A172 (cell line): ENCODE data around the gene PHEX. TPM values are rescaled to one million over a fixed set of nuclear protein-coding genes. Genes with fewer than 3 reads are reported as not detected.

ENCODE experiments used
- DNase-seq: peaks from one replicate; pipeline ENCODE4 v3.0.0-alpha.2; 2015; ENCODE audit warnings: low spot score
- total RNA-seq: library from RNA; depleted of rRNA; stranded (reverse); fragments of >200 nt; shearing (Covaris generic); gene quantifications from 2 replicates; pipeline ENCODE4 v1.2.3, GENCODE V29; 2014

The PHEX gene
- total RNA-seq, 1 experiment from 2014 or later: 1.1 TPM

DNA sequence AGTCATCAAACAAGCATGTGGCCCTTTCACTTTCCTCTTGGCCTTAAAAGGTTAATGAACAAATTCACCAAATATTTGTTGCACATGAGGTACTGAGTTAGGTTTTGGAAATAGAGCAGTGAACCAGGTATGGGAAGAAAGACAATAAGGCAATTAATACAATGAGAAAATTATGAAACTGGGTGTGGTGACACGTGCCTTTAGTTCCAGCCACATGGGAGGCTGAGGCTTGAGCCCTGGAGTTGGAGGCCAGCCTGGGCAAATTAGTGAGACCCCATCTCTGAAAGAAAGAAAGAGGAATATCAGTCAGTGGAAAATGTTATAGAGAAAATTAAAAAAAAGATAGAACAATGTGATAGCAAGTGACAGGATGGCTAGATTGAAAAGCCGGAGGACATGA lies 8.1 kb downstream of the PHEX start:
- no peak for DNase-seq

DNA sequence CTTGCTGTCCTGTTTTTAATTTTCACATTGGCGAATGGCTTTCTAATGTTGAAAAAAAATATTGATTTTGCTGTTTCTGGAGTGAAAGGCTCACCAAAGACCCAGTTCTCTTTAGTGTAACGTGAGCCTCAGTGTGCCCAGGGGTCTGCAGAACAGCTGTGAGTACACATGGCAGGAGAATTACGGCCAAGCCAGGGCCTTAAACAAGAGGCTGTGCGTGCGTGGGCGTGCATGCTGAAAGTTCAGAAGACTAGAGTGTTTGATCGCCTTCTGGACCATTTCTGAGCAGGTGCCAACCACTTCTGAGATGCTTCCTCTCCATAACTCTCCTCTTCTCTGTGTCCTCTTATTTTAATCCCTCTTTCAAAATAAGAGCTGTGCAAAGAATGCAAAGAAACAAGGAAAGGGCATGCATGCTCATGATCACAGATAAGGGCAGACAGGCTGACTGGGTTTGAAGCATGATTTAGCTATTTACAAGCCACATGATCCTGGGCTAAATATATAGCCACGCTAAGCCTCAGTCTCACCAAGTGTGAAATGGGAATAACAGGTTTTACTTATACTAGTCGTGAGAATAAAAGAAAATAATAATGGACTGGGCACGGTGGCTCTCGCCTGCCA lies 9.9 kb downstream of the PHEX start:
- DNase-seq: no peak

DNA sequence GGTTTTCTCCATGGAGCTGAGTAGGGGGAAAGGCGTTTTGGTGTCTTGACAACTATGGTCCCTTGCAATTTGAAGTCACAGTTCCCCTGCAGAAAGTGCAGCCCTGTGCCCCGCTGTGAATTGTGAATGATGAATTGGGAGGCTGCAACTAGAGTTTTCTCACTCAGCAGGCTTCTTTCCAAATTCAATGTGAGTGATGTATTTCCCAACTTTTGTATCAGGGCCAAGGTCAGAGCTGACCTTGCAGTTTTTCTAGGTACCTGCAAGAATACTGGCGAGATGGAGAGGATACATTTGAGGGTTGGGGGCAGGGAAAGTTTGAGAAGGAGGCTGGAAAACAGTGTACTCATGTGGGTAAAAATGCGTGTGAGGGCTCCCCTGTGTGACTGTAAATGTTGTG lies 11.7 kb downstream of the PHEX start:
- no peak for DNase-seq

DNA sequence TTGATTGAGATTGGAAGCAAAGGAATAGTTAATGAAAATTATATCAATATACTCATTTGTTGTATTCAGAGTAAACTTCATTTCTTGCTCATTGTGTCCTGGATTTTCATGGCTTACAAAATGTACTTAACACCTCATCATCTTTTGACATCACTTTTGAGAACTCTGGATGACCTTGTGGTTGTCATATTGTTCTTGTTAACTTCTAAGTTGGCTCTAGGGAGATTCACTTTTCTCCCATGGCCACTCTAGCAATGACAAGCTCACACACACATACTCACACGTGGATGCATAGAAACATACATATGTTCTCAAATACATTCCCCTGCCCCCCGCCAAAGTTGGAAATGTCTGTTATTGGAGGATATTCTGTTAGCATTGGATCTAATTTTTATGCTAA lies 15.3 kb downstream of the PHEX start:
- DNase-seq: no peak

DNA sequence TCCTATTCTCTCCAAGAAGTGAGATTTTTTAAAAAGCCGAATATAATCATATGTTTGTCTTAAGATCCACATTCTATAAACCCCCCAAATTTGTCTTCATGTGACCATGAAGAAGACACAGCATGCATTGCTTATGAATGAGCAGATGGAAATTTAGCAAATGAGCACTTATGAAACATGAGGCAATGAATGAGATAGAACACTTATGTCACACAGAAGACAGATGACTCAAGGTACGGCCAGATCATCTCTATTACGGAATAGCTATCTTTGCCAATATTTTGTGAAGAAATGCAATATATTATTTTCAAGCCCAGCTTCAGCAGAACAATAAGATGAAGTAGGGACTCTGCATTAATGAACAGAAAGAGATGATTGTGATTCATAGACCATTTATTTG lies 21.4 kb downstream of the PHEX start:
- no peak for DNase-seq

DNA sequence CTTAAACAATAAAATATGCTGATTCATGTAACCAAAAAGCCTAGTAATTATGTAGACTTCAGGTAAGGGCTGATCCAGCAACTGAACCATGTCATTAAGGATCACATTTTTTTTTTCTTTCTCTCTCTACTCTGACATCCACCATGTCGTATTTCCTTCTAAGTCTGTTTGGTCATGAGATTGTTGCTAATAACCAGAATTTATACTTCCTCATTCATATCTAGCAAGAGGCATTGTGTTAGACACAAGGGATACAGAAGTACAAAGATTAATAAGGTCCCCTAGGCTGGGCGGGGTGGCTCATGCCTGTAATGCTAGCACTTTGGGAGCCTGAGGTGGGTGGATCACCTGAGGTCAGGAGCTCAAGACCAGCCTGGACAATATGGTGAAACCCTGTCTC lies 24.1 kb downstream of the PHEX start:
- DNase-seq: no peak

DNA sequence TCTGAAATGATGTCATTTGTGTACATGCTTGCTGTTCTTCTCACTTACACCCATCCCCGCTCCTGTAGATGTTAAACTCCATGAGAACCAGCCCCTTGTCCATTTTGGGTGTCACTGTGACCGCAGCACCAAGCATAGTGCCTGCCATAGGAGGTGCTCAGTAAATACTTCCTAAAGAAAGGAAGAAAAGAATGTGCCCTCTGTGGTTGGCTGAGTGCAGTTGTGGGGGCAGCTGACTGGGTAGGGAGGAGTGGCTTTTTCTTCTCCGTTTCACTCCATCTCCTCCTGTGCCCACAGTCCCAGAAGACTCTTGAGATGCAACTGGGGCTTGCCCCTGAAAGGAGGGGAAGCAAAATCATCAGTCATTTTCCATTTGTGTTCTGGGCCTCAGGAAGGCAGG lies 25.5 kb downstream of the PHEX start:
- no peak for DNase-seq

DNA sequence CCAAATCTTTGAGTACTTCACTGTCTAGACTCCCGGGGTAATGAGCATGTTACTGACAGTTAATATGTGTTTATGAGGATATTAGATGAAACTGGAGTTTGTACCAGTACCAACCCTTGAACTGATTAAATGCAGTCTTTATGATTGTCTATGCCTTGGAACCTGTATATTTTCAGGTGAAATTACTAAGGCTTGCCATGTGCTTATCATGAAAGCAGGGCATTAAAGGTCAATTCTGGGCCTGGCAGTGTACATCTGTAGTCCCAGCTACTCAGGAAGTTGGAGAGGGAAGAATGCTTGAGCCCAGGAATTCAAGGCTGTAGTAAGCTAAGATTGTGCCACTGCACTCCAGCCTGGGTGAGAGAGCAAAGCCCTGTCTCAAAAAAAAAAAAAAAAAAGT lies 27.6 kb downstream of the PHEX start:
- DNase-seq: peak; percentile 3

DNA sequence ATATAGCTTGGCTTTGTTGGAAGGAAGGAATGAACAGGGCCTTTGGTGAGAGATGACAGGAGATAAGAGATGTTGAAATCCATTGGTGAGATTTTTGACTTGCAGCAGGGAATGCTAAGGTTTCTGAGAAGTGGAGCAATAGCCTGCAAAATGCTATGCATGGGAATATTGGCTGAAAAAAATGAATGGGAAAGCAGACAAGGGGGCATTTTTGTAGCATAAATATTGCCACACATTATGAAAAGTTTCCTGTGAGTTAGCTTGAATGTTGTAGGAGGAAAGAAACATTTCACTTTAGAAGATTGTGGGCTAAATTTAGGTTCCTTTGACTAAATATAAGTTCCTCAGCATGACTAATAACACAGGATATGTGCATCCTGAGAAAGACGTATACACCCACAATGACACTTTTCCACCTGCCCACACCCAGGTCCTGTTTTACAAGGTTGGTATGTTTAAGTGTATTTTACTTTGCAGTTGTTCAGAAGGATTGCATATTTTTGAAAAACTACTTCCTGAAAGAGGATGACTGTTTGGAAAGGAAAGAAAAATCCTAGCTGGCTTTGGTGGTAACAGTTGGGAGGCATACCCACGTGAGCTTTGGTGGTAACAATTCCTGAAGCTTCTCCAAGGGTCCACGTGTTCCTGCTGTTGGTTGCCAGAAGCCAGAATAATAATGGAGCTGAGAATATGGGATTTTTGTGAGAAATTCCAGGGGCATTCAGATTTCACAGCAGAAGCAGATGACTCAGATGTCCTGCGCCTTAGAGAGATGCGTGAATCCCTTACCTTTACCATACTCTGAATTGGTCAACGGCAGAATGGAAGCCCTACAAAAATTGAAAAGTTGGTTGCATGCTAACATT lies 28.5 kb downstream of the PHEX start:
- peak; percentile 66 for DNase-seq

DNA sequence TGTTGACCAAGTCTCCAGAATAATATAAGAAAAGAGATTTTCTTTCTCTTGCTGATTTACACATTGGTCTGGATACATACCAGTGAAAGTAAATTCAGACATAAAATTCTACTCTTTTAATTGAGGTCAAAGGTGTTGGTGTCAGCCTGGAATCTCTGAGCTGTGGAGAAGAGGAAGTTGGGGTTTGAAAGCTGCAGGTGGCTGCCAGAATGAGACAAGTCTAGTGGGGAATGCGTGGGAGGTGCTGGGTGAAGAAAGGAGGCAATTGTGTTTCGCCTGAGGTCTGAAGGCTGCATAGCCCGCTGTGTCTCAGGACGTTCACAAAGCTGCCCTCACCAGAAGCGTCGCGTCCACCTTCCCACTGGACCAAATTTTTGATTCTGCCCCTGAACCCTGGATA lies 31.2 kb downstream of the PHEX start:
- DNase-seq: peak; percentile 30

DNA sequence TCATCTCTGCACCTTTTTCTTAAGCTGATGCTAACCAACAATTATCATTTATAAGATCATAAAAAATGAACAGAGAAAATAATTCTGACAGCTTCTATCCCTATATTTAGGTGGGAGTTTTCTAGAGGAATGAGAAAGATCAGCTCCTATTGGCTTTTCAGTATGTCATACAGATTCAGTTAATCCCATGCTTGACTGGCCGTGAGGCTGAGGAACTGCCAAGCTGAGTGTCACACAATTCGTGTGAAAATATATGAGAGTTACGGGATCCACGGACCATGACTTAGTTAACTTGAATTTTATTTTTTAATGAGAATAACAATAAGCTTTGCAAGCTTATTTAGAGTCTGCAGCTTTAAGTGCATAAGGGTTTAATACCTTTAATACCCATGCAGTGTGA lies 37.5 kb downstream of the PHEX start:
- DNase-seq: no peak

DNA sequence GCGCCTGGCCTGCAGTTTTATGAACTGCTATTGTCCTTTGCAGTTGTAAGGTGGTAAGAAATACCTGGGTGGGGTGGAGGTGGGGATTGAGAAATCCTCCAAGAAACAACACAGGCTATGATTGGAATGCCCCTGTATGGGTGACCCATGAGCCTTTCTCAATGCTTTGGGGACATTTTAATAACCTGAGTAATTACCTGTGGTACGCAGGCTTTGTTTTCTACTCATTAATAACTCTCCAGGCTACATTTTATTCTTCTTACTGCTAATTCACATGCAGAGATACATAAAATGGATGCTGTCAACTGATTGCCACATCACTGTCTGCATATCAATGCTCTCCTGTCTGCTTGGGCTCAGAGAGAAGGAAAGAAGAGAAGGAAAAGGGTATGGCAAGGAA lies 41.8 kb downstream of the PHEX start:
- no peak for DNase-seq

DNA sequence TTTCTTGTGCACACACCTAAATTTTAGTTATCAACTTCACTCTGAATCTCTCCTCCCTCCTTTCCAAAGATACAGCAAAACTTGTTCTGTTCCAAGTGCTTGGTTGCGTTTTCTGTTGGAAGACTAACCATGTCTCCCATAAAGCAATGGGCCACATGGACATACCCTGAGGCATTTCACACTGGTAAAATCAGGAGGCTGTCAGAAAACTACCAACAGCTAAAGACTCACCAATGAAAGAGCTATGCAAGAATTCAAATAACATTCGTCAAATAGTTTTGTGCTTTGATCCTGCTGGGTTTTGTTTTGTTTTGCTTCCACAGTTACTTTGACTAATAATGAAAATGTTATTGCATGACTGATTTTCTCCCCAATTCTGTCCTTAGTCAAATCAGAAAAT lies 46.0 kb downstream of the PHEX start:
- DNase-seq: no peak

DNA sequence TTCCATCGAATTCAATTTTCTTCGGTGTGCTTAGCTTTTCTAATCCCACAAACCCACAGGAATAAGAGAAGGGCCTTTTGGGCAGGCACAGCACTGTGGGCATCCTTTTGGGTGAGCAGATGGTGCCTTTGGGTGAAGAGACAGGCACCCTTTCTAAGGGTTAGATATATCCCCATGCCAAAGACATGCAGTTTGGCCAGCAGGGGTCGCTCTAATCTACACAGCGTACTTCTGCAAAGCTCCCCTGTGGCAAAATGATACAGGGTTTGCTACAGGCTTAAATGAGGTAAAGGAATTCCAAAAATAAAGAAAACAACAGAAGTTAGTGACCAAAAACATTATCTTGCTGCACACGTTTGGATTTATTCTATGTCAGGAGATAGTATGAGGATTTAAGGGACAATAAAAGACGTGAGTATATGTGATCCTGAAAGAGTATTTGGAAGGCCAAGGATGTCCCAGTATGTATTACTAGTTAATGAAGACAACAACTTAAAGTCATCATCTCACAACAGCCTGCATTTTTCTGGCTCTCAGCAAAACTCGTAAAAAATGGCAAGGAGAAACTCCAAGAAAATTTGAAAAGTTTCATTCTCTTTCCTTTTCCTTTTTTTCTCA lies 49.5 kb downstream of the PHEX start:
- DNase-seq: peak; percentile 56

DNA sequence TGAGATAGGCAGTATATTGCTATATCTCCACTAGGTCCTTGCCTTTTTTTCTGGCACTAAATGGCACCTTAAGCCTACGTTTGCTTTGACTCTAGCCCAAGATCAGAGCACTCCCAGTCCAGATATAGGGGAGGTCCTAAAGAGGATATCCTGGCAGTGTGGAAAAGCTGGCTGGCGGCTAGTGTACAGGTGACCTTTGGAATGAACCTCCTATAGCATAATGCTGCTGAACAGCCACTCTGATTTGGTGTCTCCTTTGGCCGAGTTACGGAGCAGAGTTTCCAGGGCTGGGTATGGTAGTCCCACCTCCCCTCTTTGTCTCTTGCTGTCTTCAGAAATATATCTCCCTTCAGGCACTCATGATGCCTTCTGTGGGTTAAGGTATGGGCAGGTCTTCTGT lies 53.9 kb downstream of the PHEX start:
- DNase-seq: no peak

DNA sequence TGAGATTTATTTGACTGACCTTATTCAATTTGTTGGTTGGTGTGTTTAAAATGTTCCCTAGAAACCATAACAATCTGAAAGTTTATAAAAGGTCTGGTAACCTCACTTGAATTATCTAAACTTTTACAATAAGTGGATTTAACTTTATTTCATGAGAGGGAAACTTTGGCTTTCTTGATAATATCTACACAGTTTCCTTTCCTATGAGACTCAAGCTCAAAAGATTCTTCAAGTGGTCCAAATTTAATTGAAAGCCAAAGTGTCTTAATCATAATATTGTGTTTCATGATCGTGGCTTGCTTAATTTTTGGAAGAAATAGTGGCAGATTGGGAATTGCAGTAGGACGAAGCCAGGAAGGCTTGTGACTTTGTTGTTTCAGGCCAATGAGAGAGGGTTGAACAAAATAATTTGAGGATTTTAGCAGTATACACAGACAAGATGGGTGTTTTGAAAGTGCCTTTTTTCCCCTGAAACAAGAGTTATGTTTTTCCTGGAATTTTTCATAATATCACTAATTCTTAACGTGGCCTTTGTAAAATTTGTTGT lies 55.0 kb downstream of the PHEX start:
- no peak for DNase-seq

DNA sequence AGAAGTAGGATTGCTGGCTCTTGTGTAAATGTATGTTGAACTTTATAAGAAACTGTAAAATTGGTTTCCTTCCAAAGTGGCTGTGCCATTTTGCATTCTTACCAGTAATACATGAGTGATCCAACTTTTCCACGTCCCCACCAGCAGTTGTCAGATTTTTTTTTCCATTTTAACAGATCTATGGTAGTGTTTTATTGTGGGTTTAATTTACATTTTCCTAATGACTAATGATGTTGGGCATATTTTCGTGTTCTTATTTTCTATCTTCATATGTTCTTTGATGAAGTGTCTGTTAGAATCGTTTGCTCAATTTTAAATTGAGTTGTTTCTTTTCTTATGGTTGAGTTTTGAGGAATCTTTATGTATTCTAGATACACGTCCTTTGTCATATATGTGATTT lies 56.2 kb downstream of the PHEX start:
- no peak for DNase-seq

DNA sequence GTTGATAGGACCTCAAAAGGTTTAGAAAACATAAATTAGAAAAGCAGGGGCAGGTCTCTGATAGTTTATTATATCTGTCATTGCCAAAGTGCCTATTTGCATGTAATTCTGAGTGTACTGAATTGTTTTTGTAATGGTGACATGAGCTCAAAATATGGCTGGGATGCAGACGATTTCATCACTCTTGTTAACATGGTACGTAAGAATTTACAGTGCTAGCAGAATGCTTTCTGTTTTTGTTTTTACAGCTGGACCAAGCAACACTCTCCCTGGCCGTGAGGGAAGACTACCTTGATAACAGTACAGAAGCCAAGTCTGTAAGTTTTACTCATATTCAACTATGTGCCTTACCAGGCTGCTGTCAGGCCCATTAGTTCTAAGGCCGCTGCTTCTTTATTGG lies 58.1 kb downstream of the PHEX start:
- DNase-seq: no peak

DNA sequence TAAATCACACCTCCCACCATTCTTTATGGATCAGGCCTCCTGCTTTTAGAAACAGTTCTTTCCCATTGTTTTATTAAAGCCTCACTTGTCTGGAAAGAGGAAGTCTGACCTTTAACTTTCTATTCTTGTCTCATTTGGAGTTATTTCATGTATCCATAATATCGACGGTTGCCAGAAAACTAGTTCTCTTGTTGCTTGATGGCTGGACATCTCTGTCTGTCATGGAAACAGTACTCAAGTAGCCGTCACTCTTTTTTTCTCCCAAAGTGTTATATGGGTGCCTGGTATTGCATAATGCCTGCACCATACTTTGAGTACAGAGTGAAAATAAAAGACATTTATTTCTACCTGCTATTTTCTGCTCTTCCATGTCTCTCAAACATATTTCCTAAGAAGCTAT lies 61.4 kb downstream of the PHEX start:
- DNase-seq: no peak

DNA sequence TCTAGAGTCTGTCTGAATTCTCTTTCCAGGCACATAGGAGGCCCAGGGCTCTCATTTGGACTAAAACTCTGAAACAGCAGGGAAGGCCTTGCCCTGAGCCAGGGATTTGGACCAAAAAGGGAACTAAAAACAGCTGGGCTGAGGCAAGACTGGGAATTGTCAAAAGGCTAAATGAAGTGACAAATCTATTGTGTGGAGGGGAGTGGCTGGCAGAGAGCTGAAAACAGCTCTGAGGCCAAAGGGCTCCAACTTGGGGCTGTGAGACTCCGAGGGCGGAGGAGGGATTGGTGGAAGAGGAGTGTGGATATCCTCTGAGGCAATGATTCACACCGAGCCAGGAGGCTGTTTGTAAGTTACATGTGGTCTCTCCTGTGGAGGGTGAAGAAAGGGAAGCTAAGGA lies 63.2 kb downstream of the PHEX start:
- DNase-seq: peak; percentile 31

DNA sequence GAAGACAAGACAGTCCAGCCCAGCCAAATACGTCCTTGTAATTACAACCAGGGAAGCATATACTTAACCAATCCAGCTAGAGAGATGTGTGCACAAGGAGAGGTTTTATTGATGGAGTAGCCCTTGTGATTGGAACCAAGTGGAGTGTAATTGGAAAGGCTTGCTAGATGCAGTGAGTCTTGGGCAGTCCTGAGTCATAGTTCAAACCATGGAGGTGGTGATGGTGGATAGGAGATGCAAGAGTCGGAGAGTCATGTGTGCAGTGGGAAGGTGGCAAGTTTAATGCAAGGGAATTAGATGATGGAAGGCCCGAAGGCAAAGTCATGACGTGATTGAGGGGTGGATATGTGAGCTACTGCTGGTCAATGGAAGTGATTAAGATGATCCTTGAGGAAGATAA lies 63.7 kb downstream of the PHEX start:
- DNase-seq: no peak

DNA sequence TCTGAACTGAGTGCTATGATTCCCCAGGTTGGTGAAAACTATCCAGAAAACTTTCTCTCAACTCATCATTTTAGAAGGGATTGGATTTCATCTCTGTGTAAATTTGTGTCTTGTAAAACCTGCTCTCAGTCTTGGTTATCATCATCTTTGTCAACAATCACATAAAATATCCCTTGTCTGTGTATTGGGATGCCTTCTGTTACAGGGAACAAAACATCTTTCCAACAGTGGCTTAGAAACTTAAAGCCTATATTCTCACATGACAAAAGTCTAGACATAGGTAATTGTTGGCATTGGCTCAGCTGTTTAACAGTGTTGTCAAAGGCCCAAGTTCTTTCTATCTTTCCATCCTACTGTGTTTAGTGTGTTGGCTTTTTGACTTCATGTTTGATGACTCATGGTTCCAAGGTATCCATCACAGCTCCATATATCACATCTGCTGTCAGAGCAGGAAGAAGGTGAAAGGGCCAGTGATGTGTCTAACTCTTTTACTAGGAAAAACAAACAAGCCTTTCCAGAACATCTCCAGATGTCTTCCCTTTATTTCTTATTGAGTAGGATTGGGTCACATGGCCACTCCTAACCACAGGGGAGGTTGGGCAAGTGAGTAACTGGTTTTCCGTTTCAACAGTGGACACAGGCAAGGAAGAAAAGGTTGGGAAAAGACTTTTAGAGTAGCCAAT lies 65.0 kb downstream of the PHEX start:
- DNase-seq: peak; percentile 93
